Measurements from ENCODE around the gene HSD17B12. TPM values are rescaled to one million over a fixed set of nuclear protein-coding genes. Genes with fewer than 3 reads are reported as not detected.

HSD17B12 gene
- total and polyA plus RNA-seq, 2 of the 8 experiments (the other 6 are each of a cell fraction or from before 2014, with no cell fraction given), result 46.0 to 121 TPM

DNA sequence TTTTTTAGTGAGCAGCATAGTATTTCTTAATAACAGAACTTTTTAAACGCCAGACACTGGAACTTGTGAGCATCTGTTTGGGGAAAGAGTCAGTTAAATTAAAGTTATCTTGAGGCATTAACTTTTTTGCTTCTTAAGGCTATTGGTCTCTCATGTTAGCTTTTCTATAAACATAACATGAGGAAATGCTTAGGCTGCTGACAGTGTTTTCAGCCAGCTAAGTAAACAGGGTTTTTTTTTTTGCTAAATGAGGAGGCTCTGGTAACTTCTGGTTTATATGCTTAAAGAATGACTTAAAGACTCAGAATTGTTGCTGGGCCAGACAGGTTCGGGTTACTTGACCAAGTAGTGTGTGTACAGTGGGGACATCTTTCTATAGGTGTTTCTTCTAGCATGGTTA is 104.3 kb downstream of the HSD17B12 start (continued):
- TF ChIP-seq YY1 (IDR thresholded peaks at IDR 0.05; ENCODE audit: low read depth, low read length), result no peak
- no peak for TF ChIP-seq CEBPB (IDR thresholded peaks at IDR 0.05; ENCODE audit: low read depth, low read length)
- no peak for TF ChIP-seq BRCA1 (IDR thresholded peaks at IDR 0.05; ENCODE audit: low read depth, low read length)
- TF ChIP-seq GABPA (IDR thresholded peaks at IDR 0.05; ENCODE audit: borderline replicate concordance, insufficient read depth, low read length), result no peak
- TF ChIP-seq, protein P1, sequence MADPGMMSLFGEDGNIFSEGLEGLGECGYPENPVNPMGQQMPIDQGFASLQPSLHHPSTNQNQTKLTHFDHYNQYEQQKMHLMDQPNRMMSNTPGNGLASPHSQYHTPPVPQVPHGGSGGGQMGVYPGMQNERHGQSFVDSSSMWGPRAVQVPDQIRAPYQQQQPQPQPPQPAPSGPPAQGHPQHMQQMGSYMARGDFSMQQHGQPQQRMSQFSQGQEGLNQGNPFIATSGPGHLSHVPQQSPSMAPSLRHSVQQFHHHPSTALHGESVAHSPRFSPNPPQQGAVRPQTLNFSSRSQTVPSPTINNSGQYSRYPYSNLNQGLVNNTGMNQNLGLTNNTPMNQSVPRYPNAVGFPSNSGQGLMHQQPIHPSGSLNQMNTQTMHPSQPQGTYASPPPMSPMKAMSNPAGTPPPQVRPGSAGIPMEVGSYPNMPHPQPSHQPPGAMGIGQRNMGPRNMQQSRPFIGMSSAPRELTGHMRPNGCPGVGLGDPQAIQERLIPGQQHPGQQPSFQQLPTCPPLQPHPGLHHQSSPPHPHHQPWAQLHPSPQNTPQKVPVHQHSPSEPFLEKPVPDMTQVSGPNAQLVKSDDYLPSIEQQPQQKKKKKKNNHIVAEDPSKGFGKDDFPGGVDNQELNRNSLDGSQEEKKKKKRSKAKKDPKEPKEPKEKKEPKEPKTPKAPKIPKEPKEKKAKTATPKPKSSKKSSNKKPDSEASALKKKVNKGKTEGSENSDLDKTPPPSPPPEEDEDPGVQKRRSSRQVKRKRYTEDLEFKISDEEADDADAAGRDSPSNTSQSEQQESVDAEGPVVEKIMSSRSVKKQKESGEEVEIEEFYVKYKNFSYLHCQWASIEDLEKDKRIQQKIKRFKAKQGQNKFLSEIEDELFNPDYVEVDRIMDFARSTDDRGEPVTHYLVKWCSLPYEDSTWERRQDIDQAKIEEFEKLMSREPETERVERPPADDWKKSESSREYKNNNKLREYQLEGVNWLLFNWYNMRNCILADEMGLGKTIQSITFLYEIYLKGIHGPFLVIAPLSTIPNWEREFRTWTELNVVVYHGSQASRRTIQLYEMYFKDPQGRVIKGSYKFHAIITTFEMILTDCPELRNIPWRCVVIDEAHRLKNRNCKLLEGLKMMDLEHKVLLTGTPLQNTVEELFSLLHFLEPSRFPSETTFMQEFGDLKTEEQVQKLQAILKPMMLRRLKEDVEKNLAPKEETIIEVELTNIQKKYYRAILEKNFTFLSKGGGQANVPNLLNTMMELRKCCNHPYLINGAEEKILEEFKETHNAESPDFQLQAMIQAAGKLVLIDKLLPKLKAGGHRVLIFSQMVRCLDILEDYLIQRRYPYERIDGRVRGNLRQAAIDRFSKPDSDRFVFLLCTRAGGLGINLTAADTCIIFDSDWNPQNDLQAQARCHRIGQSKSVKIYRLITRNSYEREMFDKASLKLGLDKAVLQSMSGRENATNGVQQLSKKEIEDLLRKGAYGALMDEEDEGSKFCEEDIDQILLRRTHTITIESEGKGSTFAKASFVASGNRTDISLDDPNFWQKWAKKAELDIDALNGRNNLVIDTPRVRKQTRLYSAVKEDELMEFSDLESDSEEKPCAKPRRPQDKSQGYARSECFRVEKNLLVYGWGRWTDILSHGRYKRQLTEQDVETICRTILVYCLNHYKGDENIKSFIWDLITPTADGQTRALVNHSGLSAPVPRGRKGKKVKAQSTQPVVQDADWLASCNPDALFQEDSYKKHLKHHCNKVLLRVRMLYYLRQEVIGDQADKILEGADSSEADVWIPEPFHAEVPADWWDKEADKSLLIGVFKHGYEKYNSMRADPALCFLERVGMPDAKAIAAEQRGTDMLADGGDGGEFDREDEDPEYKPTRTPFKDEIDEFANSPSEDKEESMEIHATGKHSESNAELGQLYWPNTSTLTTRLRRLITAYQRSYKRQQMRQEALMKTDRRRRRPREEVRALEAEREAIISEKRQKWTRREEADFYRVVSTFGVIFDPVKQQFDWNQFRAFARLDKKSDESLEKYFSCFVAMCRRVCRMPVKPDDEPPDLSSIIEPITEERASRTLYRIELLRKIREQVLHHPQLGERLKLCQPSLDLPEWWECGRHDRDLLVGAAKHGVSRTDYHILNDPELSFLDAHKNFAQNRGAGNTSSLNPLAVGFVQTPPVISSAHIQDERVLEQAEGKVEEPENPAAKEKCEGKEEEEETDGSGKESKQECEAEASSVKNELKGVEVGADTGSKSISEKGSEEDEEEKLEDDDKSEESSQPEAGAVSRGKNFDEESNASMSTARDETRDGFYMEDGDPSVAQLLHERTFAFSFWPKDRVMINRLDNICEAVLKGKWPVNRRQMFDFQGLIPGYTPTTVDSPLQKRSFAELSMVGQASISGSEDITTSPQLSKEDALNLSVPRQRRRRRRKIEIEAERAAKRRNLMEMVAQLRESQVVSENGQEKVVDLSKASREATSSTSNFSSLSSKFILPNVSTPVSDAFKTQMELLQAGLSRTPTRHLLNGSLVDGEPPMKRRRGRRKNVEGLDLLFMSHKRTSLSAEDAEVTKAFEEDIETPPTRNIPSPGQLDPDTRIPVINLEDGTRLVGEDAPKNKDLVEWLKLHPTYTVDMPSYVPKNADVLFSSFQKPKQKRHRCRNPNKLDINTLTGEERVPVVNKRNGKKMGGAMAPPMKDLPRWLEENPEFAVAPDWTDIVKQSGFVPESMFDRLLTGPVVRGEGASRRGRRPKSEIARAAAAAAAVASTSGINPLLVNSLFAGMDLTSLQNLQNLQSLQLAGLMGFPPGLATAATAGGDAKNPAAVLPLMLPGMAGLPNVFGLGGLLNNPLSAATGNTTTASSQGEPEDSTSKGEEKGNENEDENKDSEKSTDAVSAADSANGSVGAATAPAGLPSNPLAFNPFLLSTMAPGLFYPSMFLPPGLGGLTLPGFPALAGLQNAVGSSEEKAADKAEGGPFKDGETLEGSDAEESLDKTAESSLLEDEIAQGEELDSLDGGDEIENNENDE (IDR thresholded peaks at IDR 0.05; ENCODE audit: insufficient replicate concordance, low read length), result no peak
- TF ChIP-seq SP4 (IDR thresholded peaks at IDR 0.05; ENCODE audit: low read length), result no peak
- no peak for TF ChIP-seq EP300 (IDR thresholded peaks at IDR 0.05; ENCODE audit: borderline replicate concordance in 1 of 2, low read depth in 2 of 2, low read length in 2 of 2)
- TF ChIP-seq, protein P2, sequence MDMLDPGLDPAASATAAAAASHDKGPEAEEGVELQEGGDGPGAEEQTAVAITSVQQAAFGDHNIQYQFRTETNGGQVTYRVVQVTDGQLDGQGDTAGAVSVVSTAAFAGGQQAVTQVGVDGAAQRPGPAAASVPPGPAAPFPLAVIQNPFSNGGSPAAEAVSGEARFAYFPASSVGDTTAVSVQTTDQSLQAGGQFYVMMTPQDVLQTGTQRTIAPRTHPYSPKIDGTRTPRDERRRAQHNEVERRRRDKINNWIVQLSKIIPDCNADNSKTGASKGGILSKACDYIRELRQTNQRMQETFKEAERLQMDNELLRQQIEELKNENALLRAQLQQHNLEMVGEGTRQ (IDR thresholded peaks at IDR 0.05; ENCODE audit: low read length), result no peak
- no peak for TF ChIP-seq CHD2 (IDR thresholded peaks at IDR 0.05; ENCODE audit: low read length)
- no peak for TF ChIP-seq TAF7 (optimal IDR thresholded peaks at IDR 0.05; ENCODE audit: borderline replicate concordance, low read depth, low read length)
- TF ChIP-seq FOSL1 (IDR thresholded peaks at IDR 0.05; ENCODE audit: insufficient read depth, low read depth, low read length), result no peak

Measured in H1 (cell line).